ENCODE measurements around the gene FGD5. TPM values are rescaled to one million over a fixed set of nuclear protein-coding genes. Genes with fewer than 3 reads are reported as not detected.

The FGD5 gene
- total RNA-seq, 3 donors from 2014 or later = 7.3 to 28.2 (median 18.7) TPM

GRCh38 chr3:14829811-14830210, 11.0 kb downstream of the FGD5 start:
- intact Hi-C loops (cut with DNase I; ENCODE audit: low total_unique reads) = no loop called here
- no peak for DNase-seq (ENCODE audit: low spot score in 2 of 2)
- Histone ChIP-seq H3K9me3 (no peaks in the 10 kb centered on the region), H3K36me3 (no peaks in the 10 kb centered on the region), H3K27ac (no peak overlapping the region), H3K4me1 (no peaks in the 10 kb centered on the region), H3K27me3 (no peaks in the 10 kb centered on the region), H3K4me3 (no peak overlapping the region)
- TF ChIP-seq POLR2A (IDR thresholded peaks at IDR 0.05) (no peak), CTCF (IDR thresholded peaks at IDR 0.05) (no peak), POLR2AphosphoS5 (IDR thresholded peaks at IDR 0.05) (no peak)

GRCh38 chr3:14831916-14832450, 13.2 kb downstream of the FGD5 start:
- H3K27ac ChIP-seq = no peak overlapping the region
- H3K4me1 ChIP-seq = peaks cover 0 to 4% of the 10 kb centered on the region in 2 donors
- no peaks in the 10 kb centered on the region for H3K9me3 ChIP-seq
- intact Hi-C loops (cut with DNase I; ENCODE audit: low total_unique reads) = no loop called here
- no peak overlapping the region for H3K4me3 ChIP-seq
- no peak for DNase-seq (ENCODE audit: low spot score in 2 of 2)
- TF ChIP-seq POLR2AphosphoS5 (IDR thresholded peaks at IDR 0.05) (no peak), CTCF (IDR thresholded peaks at IDR 0.05) (no peak), POLR2A (IDR thresholded peaks at IDR 0.05) (no peak)
- no peaks in the 10 kb centered on the region for H3K36me3 ChIP-seq
- no peaks in the 10 kb centered on the region for H3K27me3 ChIP-seq

- H3K4me3 ChIP-seq = no peak overlapping the region
- no peaks in the 10 kb centered on the region for H3K36me3 ChIP-seq
- intact Hi-C loops (cut with DNase I; ENCODE audit: low total_unique reads) = no loop called here
- H3K27me3 ChIP-seq = no peaks in the 10 kb centered on the region
- no peak for DNase-seq (ENCODE audit: low spot score in 2 of 2)
- TF ChIP-seq CTCF (IDR thresholded peaks at IDR 0.05) (no peak), POLR2AphosphoS5 (IDR thresholded peaks at IDR 0.05) (no peak), POLR2A (IDR thresholded peaks at IDR 0.05) (no peak)
- peaks cover 0 to 6% of the 10 kb centered on the region in 2 donors for H3K4me1 ChIP-seq
- no peaks in the 10 kb centered on the region for H3K9me3 ChIP-seq
- H3K27ac ChIP-seq = no peak overlapping the region
Measured at GRCh38 chr3:14832975-14833722, 14.4 kb downstream of the FGD5 start.

GRCh38 chr3:14834121-14834520, 15.4 kb downstream of the FGD5 start:
- H3K4me3 ChIP-seq = no peak overlapping the region
- no peaks in the 10 kb centered on the region for H3K27me3 ChIP-seq
- intact Hi-C loops (cut with DNase I; ENCODE audit: low total_unique reads) = no loop called here
- H3K9me3 ChIP-seq = no peaks in the 10 kb centered on the region
- H3K36me3 ChIP-seq = no peaks in the 10 kb centered on the region
- no peak for DNase-seq (ENCODE audit: low spot score in 2 of 2)
- peaks cover 0 to 6% of the 10 kb centered on the region in 2 donors for H3K4me1 ChIP-seq
- TF ChIP-seq CTCF (IDR thresholded peaks at IDR 0.05) (no peak), POLR2AphosphoS5 (IDR thresholded peaks at IDR 0.05) (no peak), POLR2A (IDR thresholded peaks at IDR 0.05) (no peak)
- no peak overlapping the region for H3K27ac ChIP-seq

- no peak for TF ChIP-seq POLR2AphosphoS5 (IDR thresholded peaks at IDR 0.05)
- no peak for TF ChIP-seq CTCF (IDR thresholded peaks at IDR 0.05)
- no peak for TF ChIP-seq POLR2A (IDR thresholded peaks at IDR 0.05)
- no peak overlapping the region for H3K27ac ChIP-seq
- H3K4me1 ChIP-seq = peaks cover 0 to 6% of the 10 kb centered on the region in 2 donors
- no peak for DNase-seq (ENCODE audit: low spot score in 2 of 2)
- H3K27me3 ChIP-seq = no peaks in the 10 kb centered on the region
- no peaks in the 10 kb centered on the region for H3K9me3 ChIP-seq
- no peaks in the 10 kb centered on the region for H3K36me3 ChIP-seq
- no peak overlapping the region for H3K4me3 ChIP-seq
- intact Hi-C loops (cut with DNase I; ENCODE audit: low total_unique reads) = no loop called here
Measured at GRCh38 chr3:14834807-14835466, 16.2 kb downstream of the FGD5 start.
